Thoracic aorta (tissue), 2 donors: Measurements from ENCODE around the gene HAUS8. TPM values are rescaled to one million over a fixed set of nuclear protein-coding genes. Genes with fewer than 3 reads are reported as not detected.
"Not testable (repeated sequence)": the region's sequence is repeated elsewhere in the genome, so short reads cannot be mapped to it uniquely, and the experiment has no call there.

ENCODE experiments used
- ATAC-seq: fragments of 150-250 bp; one replicate; pipeline ENCODE4 v1.8.0; 2017; ENCODE audit warnings: low read depth; ENCODE audit not compliant: insufficient number of reproducible peaks, low FRiP score
- DNase-seq: peaks from one replicate; pipeline ENCODE4 v3.0.0-alpha.2; 2020; ENCODE audit warnings: low spot score
- H3K27ac ChIP-seq, 2 donors: fragments of 200-600 bp; sonication (generic); 1 replicate in 1 of 2; 2 replicates in 1 of 2; pipeline ENCODE4 v1.5.1; 2016; ENCODE audit warnings: mild to moderate bottlenecking in 2 of 2, moderate library complexity in 2 of 2
- H3K27me3 ChIP-seq: fragments of 200-600 bp; sonication (generic); replicated peaks from 2 replicates; pipeline ENCODE4 v1.6.0; 2016; ENCODE audit warnings: mild to moderate bottlenecking; ENCODE audit not compliant: insufficient read depth
- H3K36me3 ChIP-seq: fragments of 200-600 bp; sonication (generic); one replicate; pipeline ENCODE4 v1.5.1; 2016
- H3K4me1 ChIP-seq, 2 donors: fragments of 200-600 bp; sonication (generic); 1 replicate in 1 of 2; 2 replicates in 1 of 2; pipeline versions ENCODE4 v1.5.1 to v1.6.0; 2016; ENCODE audit warnings: low read depth in 2 of 2, mild to moderate bottlenecking in 1 of 2; ENCODE audit not compliant: control insufficient read depth in 1 of 2
- H3K4me3 ChIP-seq: fragments of 200-600 bp; sonication (generic); 2 replicates; pipeline ENCODE4 v1.5.1; 2016; ENCODE audit warnings: mild to moderate bottlenecking
- H3K9me3 ChIP-seq: fragments of 200-600 bp; sonication (generic); 2 replicates; pipeline ENCODE4 v1.5.1; 2016
- CTCF ChIP-seq: fragments of 200-600 bp; sonication (generic); IDR thresholded peaks from one replicate; pipeline ENCODE4 v1.5.1; 2019; ENCODE audit warnings: antibody characterized with exemption
- total RNA-seq, 2 donors: library from RNA; depleted of rRNA; stranded (reverse); fragments of >200 nt; gene quantifications; one replicate each; pipeline versions ENCODE4 v1.1.0 to v1.2.3, GENCODE V29; 2016

HAUS8 gene
- total RNA-seq, 2 donors from 2014 or later = 2.2 to 11.3 TPM

- no peak for DNase-seq
- no peak for ATAC-seq
- no peak for TF ChIP-seq CTCF
- H3K36me3 ChIP-seq = peaks cover 11% of the 10 kb centered on the region
- no peak overlapping the region for H3K4me3 ChIP-seq
- H3K9me3 ChIP-seq = no peaks in the 10 kb centered on the region
- H3K27ac ChIP-seq = no peak overlapping the region
- no peaks in the 10 kb centered on the region for H3K27me3 ChIP-seq
- H3K4me1 ChIP-seq = peaks cover 12 to 38% of the 10 kb centered on the region in 2 donors
Measured at GRCh38 chr19:17101686-17102628, 26.7 kb upstream of the HAUS8 start.

GRCh38 chr19:17098326-17098725 is 23.1 kb upstream of the HAUS8 start:
- Histone ChIP-seq H3K4me1 (peaks cover 22 to 56% of the 10 kb centered on the region in 2 donors), H3K4me3 (no peak overlapping the region), H3K27ac (peak overlapping the region; percentile 73 to 91), H3K27me3 (no peaks in the 10 kb centered on the region), H3K9me3 (no peaks in the 10 kb centered on the region), H3K36me3 (peaks cover 11% of the 10 kb centered on the region)
- ATAC-seq (no peak), DNase-seq (no peak)
- no peak for TF ChIP-seq CTCF

- ATAC-seq (no peak), DNase-seq (no peak)
- Histone ChIP-seq H3K27me3 (no peaks in the 10 kb centered on the region), H3K9me3 (no peaks in the 10 kb centered on the region), H3K4me1 (peaks cover 22 to 63% of the 10 kb centered on the region in 2 donors), H3K36me3 (peaks cover 11% of the 10 kb centered on the region), H3K27ac (peak overlapping the region; percentile 73 to 91), H3K4me3 (no peak overlapping the region)
- TF ChIP-seq CTCF = no peak
Measured at GRCh38 chr19:17097593-17098126, 22.4 kb upstream of the HAUS8 start.

GRCh38 chr19:17095141-17095919 is 20.1 kb upstream of the HAUS8 start:
- peak; percentile 77 for DNase-seq
- no peaks in the 10 kb centered on the region for H3K36me3 ChIP-seq
- no peaks in the 10 kb centered on the region for H3K9me3 ChIP-seq
- H3K27ac ChIP-seq = peak overlapping the region; percentile 91 to 97
- peak overlapping the region; percentile 9 for H3K4me3 ChIP-seq
- peak; percentile 94 for ATAC-seq
- no peak for TF ChIP-seq CTCF
- no peaks in the 10 kb centered on the region for H3K27me3 ChIP-seq
- peaks cover 39 to 83% of the 10 kb centered on the region in 2 donors for H3K4me1 ChIP-seq

GRCh38 chr19:17094694-17095093 is 19.4 kb upstream of the HAUS8 start:
- Histone ChIP-seq H3K4me1 (peaks cover 44 to 84% of the 10 kb centered on the region in 2 donors), H3K4me3 (peak overlapping the region; percentile 9), H3K27ac (peak overlapping the region; percentile 91 to 97)
- not testable (repeated sequence) for H3K9me3 ChIP-seq, DNase-seq, H3K36me3 ChIP-seq, H3K27me3 ChIP-seq
- ATAC-seq = peak; percentile 2
